Body of pancreas (tissue), 4 donors: ENCODE measurements around the gene FRMD5. TPM values are rescaled to one million over a fixed set of nuclear protein-coding genes. Genes with fewer than 3 reads are reported as not detected.

Experiments used
- ATAC-seq: fragments of 150-250 bp; one replicate; pipeline ENCODE4 v1.9.1; 2016
- DNase-seq, 4 donors: peaks; one replicate each; pipeline ENCODE4 v3.0.0-alpha.2; 2019
- H3K27ac ChIP-seq, 4 donors: fragments of 200-600 bp; sonication (generic); 1 replicate in 3 of 4; 2 replicates in 1 of 4; pipeline versions ENCODE4 v1.5.1 to v1.6.1; 2016 to 2019; ENCODE audit warnings: mild to moderate bottlenecking in 1 of 4, mixed read lengths in 1 of 4, moderate library complexity in 1 of 4
- H3K27me3 ChIP-seq, 2 donors: fragments of 200-600 bp; sonication (generic); one replicate each; pipeline ENCODE4 v1.6.0; 2016; ENCODE audit warnings: mild to moderate bottlenecking in 1 of 2
- H3K36me3 ChIP-seq, 2 donors: fragments of 200-600 bp; sonication (generic); replicated peaks in 1 of 2; 2 replicates each; pipeline ENCODE4 v1.5.1; 2016; ENCODE audit warnings: low read depth in 2 of 2; ENCODE audit not compliant: insufficient read depth in 1 of 2
- H3K4me1 ChIP-seq: fragments of 200-600 bp; sonication (generic); one replicate; pipeline ENCODE4 v1.6.0; 2016
- H3K4me3 ChIP-seq, 2 donors: fragments of 200-600 bp; sonication (generic); 1 replicate in 1 of 2; 2 replicates in 1 of 2; pipeline ENCODE4 v1.5.1; 2016 to 2019
- H3K9me3 ChIP-seq, 3 donors: fragments of 200-600 bp; sonication (generic); 1 replicate in 2 of 3; 2 replicates in 1 of 3; pipeline ENCODE4 v1.5.1; 2016
- CTCF ChIP-seq, 7 experiments: fragments of 450-650 bp in 4 of 7; fragments of 200-600 bp in 3 of 7; sonication (generic) in 3 of 7; IDR thresholded peaks; one replicate each; pipeline ENCODE4 v1.5.1; 2016 to 2019; ENCODE audit warnings: antibody characterized with exemption in 7 of 7
- POLR2A ChIP-seq, 3 donors: fragments of 450-650 bp; IDR thresholded peaks; one replicate each; pipeline ENCODE4 v1.6.1; 2016; ENCODE audit warnings: antibody characterized with exemption in 3 of 3, mild to moderate bottlenecking in 2 of 3
- WGBS, 2 donors: methylation state at CpG; one replicate each; pipeline ENCODE4 v1.1.5; 2017; 5-methylcytosine and 5-hydroxymethylcytosine counted together
- intact Hi-C: fragments of 100-400 bp; cut with DNase I; formaldehyde crosslinking; loops from one replicate; pipeline ENCODE4 v1.15.1; 2023
- total RNA-seq, 2 donors: library from RNA; depleted of rRNA; stranded (reverse); fragments of >200 nt; gene quantifications; one replicate each; pipeline ENCODE4 v1.1.0, GENCODE V29; 2016

FRMD5 gene
- total RNA-seq, 2 donors from 2014 or later, result 1.3 TPM; not detected in 1

GRCh38 chr15:43957724-43958123, 237.3 kb downstream of the FRMD5 start:
- Histone ChIP-seq H3K4me1 (no peaks in the 10 kb centered on the region), H3K36me3 (no peaks in the 10 kb centered on the region), H3K9me3 (no peaks in the 10 kb centered on the region), H3K4me3 (no peak overlapping the region), H3K27me3 (no peaks in the 10 kb centered on the region), H3K27ac (no peak overlapping the region)
- intact Hi-C loops, result no loop called here
- ATAC-seq (no peak), DNase-seq (no peak)
- TF ChIP-seq CTCF (IDR thresholded peaks at IDR 0.05), result no peak
- no peak for TF ChIP-seq POLR2A (IDR thresholded peaks at IDR 0.05)
- WGBS, 2 donors, result 67 to 83% methylated on average over 1 of the region's 1 CpG

GRCh38 chr15:43955140-43955539, 239.9 kb downstream of the FRMD5 start:
- no peaks in the 10 kb centered on the region for H3K36me3 ChIP-seq
- H3K4me3 ChIP-seq, result no peak overlapping the region
- no peak for DNase-seq
- ATAC-seq, result no peak
- H3K4me1 ChIP-seq, result no peaks in the 10 kb centered on the region
- 77 to 79% methylated on average over 1 of the region's 1 CpG for WGBS, 2 donors
- no peak overlapping the region for H3K27ac ChIP-seq
- intact Hi-C loops, result no loop called here
- no peak for TF ChIP-seq CTCF (IDR thresholded peaks at IDR 0.05)
- no peak for TF ChIP-seq POLR2A (IDR thresholded peaks at IDR 0.05)
- no peaks in the 10 kb centered on the region for H3K9me3 ChIP-seq
- no peaks in the 10 kb centered on the region for H3K27me3 ChIP-seq

GRCh38 chr15:43954181-43954621, 240.9 kb downstream of the FRMD5 start:
- TF ChIP-seq POLR2A (IDR thresholded peaks at IDR 0.05) (no peak), CTCF (IDR thresholded peaks at IDR 0.05) (no peak)
- intact Hi-C loops, result no loop called here
- no peak for DNase-seq

GRCh38 chr15:43953402-43953801, 241.7 kb downstream of the FRMD5 start:
- no peaks in the 10 kb centered on the region for H3K36me3 ChIP-seq
- no peaks in the 10 kb centered on the region for H3K4me1 ChIP-seq
- H3K9me3 ChIP-seq, result no peaks in the 10 kb centered on the region
- no peak overlapping the region for H3K27ac ChIP-seq
- no peak for ATAC-seq
- no peak for DNase-seq
- no peak for TF ChIP-seq POLR2A (IDR thresholded peaks at IDR 0.05)
- TF ChIP-seq CTCF (IDR thresholded peaks at IDR 0.05), result no peak
- H3K4me3 ChIP-seq, result no peak overlapping the region
- intact Hi-C loops, result no loop called here
- H3K27me3 ChIP-seq, result no peaks in the 10 kb centered on the region
- 93 to 95% methylated on average over 1 of the region's 1 CpG for WGBS, 2 donors

More at GRCh38 chr15:43954181-43954621, 240.9 kb downstream of the FRMD5 start:
- Histone ChIP-seq H3K4me1 (no peaks in the 10 kb centered on the region), H3K27ac (no peak overlapping the region), H3K27me3 (no peaks in the 10 kb centered on the region), H3K9me3 (no peaks in the 10 kb centered on the region), H3K4me3 (no peak overlapping the region), H3K36me3 (no peaks in the 10 kb centered on the region)
- ATAC-seq, result no peak
- WGBS, 2 donors, result 67 to 80% methylated on average over 4 of the region's 4 CpGs

- TF ChIP-seq CTCF (IDR thresholded peaks at IDR 0.05), result no peak
- no peak for TF ChIP-seq POLR2A (IDR thresholded peaks at IDR 0.05)
- Histone ChIP-seq H3K27me3 (no peaks in the 10 kb centered on the region), H3K36me3 (no peaks in the 10 kb centered on the region), H3K27ac (no peak overlapping the region), H3K4me3 (no peak overlapping the region), H3K4me1 (no peaks in the 10 kb centered on the region), H3K9me3 (no peaks in the 10 kb centered on the region)
- no peak for DNase-seq
- WGBS, 2 donors, result 81 to 87% methylated on average over 4 of the region's 4 CpGs
- ATAC-seq, result no peak
- intact Hi-C loops, result no loop called here
Observed at GRCh38 chr15:43950531-43950930, 244.5 kb downstream of the FRMD5 start.
